Hypothalamus (tissue), 51 donors: ENCODE measurements around the gene ZNF792.
"Not testable (repeated sequence)": the region's sequence is repeated elsewhere in the genome, so short reads cannot be mapped to it uniquely, and the experiment has no call there.

ENCODE experiments used
- DNase-seq, 51 donors: peaks; one replicate each; lab custom pipeline; 2025; lab: John Stamatoyannopoulos, UW

Gene ZNF792

GRCh38 chr19:34975056-34975455 is 11.0 kb upstream of the ZNF792 start:
- no peak for DNase-seq

GRCh38 chr19:34974646-34975045 is 10.6 kb upstream of the ZNF792 start:
- no peak for DNase-seq

GRCh38 chr19:34972163-34972705 is 8.2 kb upstream of the ZNF792 start:
- DNase-seq, result no peak

- DNase-seq, result not testable (repeated sequence)
Measured at GRCh38 chr19:34970185-34970780, 6.3 kb upstream of the ZNF792 start.

- DNase-seq, result no peak
Measured at GRCh38 chr19:34969721-34970120, 5.7 kb upstream of the ZNF792 start.

- no peak for DNase-seq
Measured at GRCh38 chr19:34967551-34967950, 3.5 kb upstream of the ZNF792 start.

GRCh38 chr19:34965505-34965904 is 1.5 kb upstream of the ZNF792 start:
- not testable (repeated sequence) for DNase-seq

- no peak for DNase-seq
Measured at GRCh38 chr19:34964598-34964997, 569 bp upstream of the ZNF792 start.

GRCh38 chr19:34962687-34963572 is 1.1 kb downstream of the ZNF792 start:
- DNase-seq, result peak in 3 of 51 donors; percentile 4 to 28 (median 8)

GRCh38 chr19:34961775-34962686 is 2.0 kb downstream of the ZNF792 start:
- DNase-seq, result no peak

- no peak for DNase-seq
Measured at GRCh38 chr19:34960940-34961679, 2.9 kb downstream of the ZNF792 start.

- no peak for DNase-seq
Measured at GRCh38 chr19:34960103-34960805, 3.8 kb downstream of the ZNF792 start.

- no peak for DNase-seq
Measured at GRCh38 chr19:34959021-34959420, 5.0 kb downstream of the ZNF792 start.

GRCh38 chr19:34957830-34958751 is 5.9 kb downstream of the ZNF792 start:
- no peak for DNase-seq

- no peak for DNase-seq
Measured at GRCh38 chr19:34953092-34953491, 10.9 kb downstream of the ZNF792 start.

GRCh38 chr19:34943861-34944573 is 20.0 kb downstream of the ZNF792 start:
- no peak for DNase-seq

- no peak for DNase-seq
Measured at GRCh38 chr19:34938886-34939285, 25.1 kb downstream of the ZNF792 start.

GRCh38 chr19:34936184-34936583 is 27.8 kb downstream of the ZNF792 start:
- no peak for DNase-seq
